Spleen (tissue), 7 donors: ENCODE data around the gene MFSD2B.

Source experiments
- CTCF ChIP-seq, 11 experiments: fragments of 200-600 bp in 7 of 11; fragments of 450-650 bp in 4 of 11; sonication (generic) in 4 of 11; IDR thresholded peaks in 8 of 11; conservative IDR thresholded peaks in 3 of 11; 1 replicate in 7 of 11; 2 replicates in 4 of 11; pipeline versions ENCODE4 v1.4.0 to v1.8.0; 2016 to 2021; ENCODE audit warnings: antibody characterized with exemption in 11 of 11, inconsistent platforms in 4 of 11, mild to moderate bottlenecking in 1 of 11
- POLR2A ChIP-seq, 3 donors: fragments of 450-650 bp; IDR thresholded peaks; one replicate each; pipeline ENCODE4 v1.5.1; 2017; ENCODE audit warnings: antibody characterized with exemption in 3 of 3, mild to moderate bottlenecking in 1 of 3
- POLR2AphosphoS5 ChIP-seq, 3 donors: sonication (generic); formaldehyde crosslinking; IDR thresholded peaks; one replicate each; pipeline ENCODE4 v1.5.1; 2017; ENCODE audit warnings: antibody characterized with exemption in 3 of 3
- donor health status: DM: no; HTN: no; CAD: no; lungs with moderate emphysema.
- donor health status: DM: no; HTN: no; CAD: no.
- donor health status: DM: no; HTN: no; CAD: no.

GRCh38 chr2:24015562-24016375 lies 5.9 kb downstream of the MFSD2B start:
- TF ChIP-seq CTCF (IDR thresholded peaks at IDR 0.05 in 8 of 11, conservative IDR thresholded peaks at IDR 0.05 in 3 of 11) (no peak), POLR2AphosphoS5 (IDR thresholded peaks at IDR 0.05) (no peak), POLR2A (IDR thresholded peaks at IDR 0.05) (no peak)
